ENCODE results near the gene TCP1. TPM values are rescaled to one million over a fixed set of nuclear protein-coding genes. Genes with fewer than 3 reads are reported as not detected.
A peak's percentile ranks its signal among the peaks of the same experiment; 100 is the strongest.

Gene TCP1
- total and polyA plus RNA-seq, 9 of the 15 experiments (the other 6 are each of a cell fraction or from before 2014, with no cell fraction given): 331 to 801 (median 645) TPM

- TF ChIP-seq, protein P1, sequence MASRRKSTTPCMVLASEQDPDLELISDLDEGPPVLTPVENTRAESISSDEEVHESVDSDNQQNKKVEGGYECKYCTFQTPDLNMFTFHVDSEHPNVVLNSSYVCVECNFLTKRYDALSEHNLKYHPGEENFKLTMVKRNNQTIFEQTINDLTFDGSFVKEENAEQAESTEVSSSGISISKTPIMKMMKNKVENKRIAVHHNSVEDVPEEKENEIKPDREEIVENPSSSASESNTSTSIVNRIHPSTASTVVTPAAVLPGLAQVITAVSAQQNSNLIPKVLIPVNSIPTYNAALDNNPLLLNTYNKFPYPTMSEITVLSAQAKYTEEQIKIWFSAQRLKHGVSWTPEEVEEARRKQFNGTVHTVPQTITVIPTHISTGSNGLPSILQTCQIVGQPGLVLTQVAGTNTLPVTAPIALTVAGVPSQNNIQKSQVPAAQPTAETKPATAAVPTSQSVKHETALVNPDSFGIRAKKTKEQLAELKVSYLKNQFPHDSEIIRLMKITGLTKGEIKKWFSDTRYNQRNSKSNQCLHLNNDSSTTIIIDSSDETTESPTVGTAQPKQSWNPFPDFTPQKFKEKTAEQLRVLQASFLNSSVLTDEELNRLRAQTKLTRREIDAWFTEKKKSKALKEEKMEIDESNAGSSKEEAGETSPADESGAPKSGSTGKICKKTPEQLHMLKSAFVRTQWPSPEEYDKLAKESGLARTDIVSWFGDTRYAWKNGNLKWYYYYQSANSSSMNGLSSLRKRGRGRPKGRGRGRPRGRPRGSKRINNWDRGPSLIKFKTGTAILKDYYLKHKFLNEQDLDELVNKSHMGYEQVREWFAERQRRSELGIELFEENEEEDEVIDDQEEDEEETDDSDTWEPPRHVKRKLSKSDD (conservative IDR thresholded peaks at IDR 0.05; ENCODE audit: low read length): no peak
- TF ChIP-seq BRD4 (IDR thresholded peaks at IDR 0.05) (0 out of 2 replicates have a peak, but pooled peaks have one; percentile 4), SNAPC5 (CRISPR knock-in tag; IDR thresholded peaks at IDR 0.05) (no peak), RBFOX2 (IDR thresholded peaks at IDR 0.05; ENCODE audit: low read depth, low read length) (peak; percentile 61), ZNF41 (CRISPR knock-in tag; conservative IDR thresholded peaks at IDR 0.05) (no peak), CCAR2 (IDR thresholded peaks at IDR 0.05; ENCODE audit: low read depth, low read length) (no peak), EZH2 (IDR thresholded peaks at IDR 0.05; ENCODE audit: borderline replicate concordance, low read depth, low read length) (no peak), ZNF780A (CRISPR knock-in tag; IDR thresholded peaks at IDR 0.05) (no peak; the same call in 1 of the 2 replicates), ZNF79 (CRISPR knock-in tag; IDR thresholded peaks at IDR 0.05; ENCODE audit: low read depth) (no peak), SAFB2 (IDR thresholded peaks at IDR 0.05; ENCODE audit: borderline replicate concordance, low read depth, low read length, severe bottlenecking) (no peak), NFE2 (IDR thresholded peaks at IDR 0.05; ENCODE audit: low read depth) (no peak), HNRNPUL1 (IDR thresholded peaks at IDR 0.05; ENCODE audit: low read length) (no peak), THRAP3 (IDR thresholded peaks at IDR 0.05; ENCODE audit: borderline replicate concordance) (no peak), NCOA1 (IDR thresholded peaks at IDR 0.05; ENCODE audit: low read depth) (no peak; the same call in 1 of the 2 replicates), LCOR (CRISPR knock-in tag; IDR thresholded peaks at IDR 0.05) (peak; percentile 43), ZBTB7A (IDR thresholded peaks at IDR 0.05; ENCODE audit: borderline replicate concordance, control insufficient read depth, low read depth, low read length) (peak; percentile 92), ZNF707 (CRISPR knock-in tag; conservative IDR thresholded peaks at IDR 0.05) (no peak), IRF2 (CRISPR knock-in tag; IDR thresholded peaks at IDR 0.05) (no peak), POLR2G (IDR thresholded peaks at IDR 0.05; ENCODE audit: low read depth, low read length) (peak; percentile 74; the same call in 1 of the 2 replicates), GATAD2A (IDR thresholded peaks at IDR 0.05) (no peak), EWSR1 (IDR thresholded peaks at IDR 0.05; ENCODE audit: borderline replicate concordance, low read depth, partially characterized antibody) (no peak), MTA3 (IDR thresholded peaks at IDR 0.05; ENCODE audit: borderline replicate concordance) (peak; percentile 63)
- TF ChIP-seq, protein P2, sequence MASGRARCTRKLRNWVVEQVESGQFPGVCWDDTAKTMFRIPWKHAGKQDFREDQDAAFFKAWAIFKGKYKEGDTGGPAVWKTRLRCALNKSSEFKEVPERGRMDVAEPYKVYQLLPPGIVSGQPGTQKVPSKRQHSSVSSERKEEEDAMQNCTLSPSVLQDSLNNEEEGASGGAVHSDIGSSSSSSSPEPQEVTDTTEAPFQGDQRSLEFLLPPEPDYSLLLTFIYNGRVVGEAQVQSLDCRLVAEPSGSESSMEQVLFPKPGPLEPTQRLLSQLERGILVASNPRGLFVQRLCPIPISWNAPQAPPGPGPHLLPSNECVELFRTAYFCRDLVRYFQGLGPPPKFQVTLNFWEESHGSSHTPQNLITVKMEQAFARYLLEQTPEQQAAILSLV (tag; IDR thresholded peaks at IDR 0.05): no peak
- TF ChIP-seq, protein P3, sequence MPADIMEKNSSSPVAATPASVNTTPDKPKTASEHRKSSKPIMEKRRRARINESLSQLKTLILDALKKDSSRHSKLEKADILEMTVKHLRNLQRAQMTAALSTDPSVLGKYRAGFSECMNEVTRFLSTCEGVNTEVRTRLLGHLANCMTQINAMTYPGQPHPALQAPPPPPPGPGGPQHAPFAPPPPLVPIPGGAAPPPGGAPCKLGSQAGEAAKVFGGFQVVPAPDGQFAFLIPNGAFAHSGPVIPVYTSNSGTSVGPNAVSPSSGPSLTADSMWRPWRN (IDR thresholded peaks at IDR 0.05; ENCODE audit: low read depth): no peak
Observed at GRCh38 chr6:159790149-159790955, 950 bp upstream of the TCP1 start, which contains the start of gene MRPL18 (continued).

All from K562 (cell line).